Stimulated activated naive CD4-positive, alpha-beta T cell treated with Interleukin-2 at 50 U/mL for 16 hours (primary cell): Measurements from ENCODE around the gene ANP32B.
A peak's percentile ranks its signal among the peaks of the same experiment; 100 is the strongest.
"Not testable (repeated sequence)": the region's sequence is repeated elsewhere in the genome, so short reads cannot be mapped to it uniquely, and the experiment has no call there.

ENCODE experiments used
- DNase-seq: peaks from one replicate; lab custom pipeline; 2025; lab: John Stamatoyannopoulos, UW

The ANP32B gene

GRCh38 chr9:97963232-97963631 is 19.9 kb upstream of the ANP32B start:
- DNase-seq, result no peak

GRCh38 chr9:97964901-97965300 is 18.2 kb upstream of the ANP32B start:
- no peak for DNase-seq

- no peak for DNase-seq
These were observed 16.6 kb upstream of the ANP32B start for GRCh38 chr9:97966493-97966892.

GRCh38 chr9:97969014-97969413 is 14.1 kb upstream of the ANP32B start:
- DNase-seq, result no peak

GRCh38 chr9:97970165-97970564 is 13.0 kb upstream of the ANP32B start:
- DNase-seq, result no peak

- no peak for DNase-seq
These were observed 10.4 kb upstream of the ANP32B start for GRCh38 chr9:97972753-97973152.

GRCh38 chr9:97975376-97975775 is 7.8 kb upstream of the ANP32B start:
- no peak for DNase-seq

- DNase-seq, result not testable (repeated sequence)
These were observed 6.5 kb upstream of the ANP32B start for GRCh38 chr9:97976633-97977032.

GRCh38 chr9:97978371-97979130 is 4.6 kb upstream of the ANP32B start:
- DNase-seq, result no peak

- no peak for DNase-seq
These were observed 3.2 kb upstream of the ANP32B start for GRCh38 chr9:97979788-97980478.

GRCh38 chr9:97980479-97980803 is 2.7 kb upstream of the ANP32B start:
- no peak for DNase-seq

- DNase-seq, result no peak
These were observed 2.0 kb upstream of the ANP32B start for GRCh38 chr9:97980918-97981845.

GRCh38 chr9:97981846-97982682 is 1.1 kb upstream of the ANP32B start:
- no peak for DNase-seq

GRCh38 chr9:97983589-97984187 is 547 bp downstream of the ANP32B start:
- DNase-seq, result peak; percentile 55

- peak; percentile 80 for DNase-seq
These were observed 1.3 kb downstream of the ANP32B start for GRCh38 chr9:97984188-97985057.

- DNase-seq, result peak; percentile 53
These were observed 2.1 kb downstream of the ANP32B start for GRCh38 chr9:97985058-97985861.

- DNase-seq, result no peak
These were observed 4.3 kb downstream of the ANP32B start for GRCh38 chr9:97987487-97987886.

GRCh38 chr9:97990259-97990658 is 7.1 kb downstream of the ANP32B start:
- no peak for DNase-seq

- no peak for DNase-seq
These were observed 8.7 kb downstream of the ANP32B start for GRCh38 chr9:97991818-97992217.
